SJSA1 (cell line): ENCODE results near the gene NR6A1. TPM values are rescaled to one million over a fixed set of nuclear protein-coding genes. Genes with fewer than 3 reads are reported as not detected.

Experiments used
- DNase-seq, 2 experiments: peaks; one replicate each; pipeline ENCODE4 v3.0.0-alpha.2; 2015 to 2020; ENCODE audit warnings: low spot score in 2 of 2, low read depth in 1 of 2
- H3K27ac ChIP-seq: fragments of 250-450 bp; sonication (Bioruptor Pico); 2 replicates; pipeline ENCODE4 v1.5.1; 2020; ENCODE audit warnings: mild to moderate bottlenecking, moderate library complexity
- H3K27me3 ChIP-seq: fragments of 250-450 bp; sonication (Bioruptor Pico); replicated peaks from 2 replicates; pipeline ENCODE4 v1.5.1; 2020; ENCODE audit warnings: mild to moderate bottlenecking, moderate library complexity
- H3K36me3 ChIP-seq: fragments of 250-450 bp; sonication (Bioruptor Pico); 2 replicates; pipeline ENCODE4 v1.5.1; 2020; ENCODE audit warnings: mild to moderate bottlenecking
- H3K4me1 ChIP-seq: fragments of 250-450 bp; sonication (Bioruptor Pico); replicated peaks from 2 replicates; pipeline ENCODE4 v1.6.1; 2021; ENCODE audit warnings: mild to moderate bottlenecking
- H3K4me3 ChIP-seq: fragments of 250-450 bp; sonication (Bioruptor Pico); 2 replicates; pipeline ENCODE4 v1.5.1; 2020; ENCODE audit warnings: mild to moderate bottlenecking
- H3K9me3 ChIP-seq: fragments of 250-450 bp; sonication (Bioruptor Pico); replicated peaks from 2 replicates; pipeline ENCODE4 v1.5.1; 2020; ENCODE audit warnings: mild to moderate bottlenecking
- total RNA-seq: library from RNA; depleted of rRNA; stranded (reverse); fragments of >200 nt; shearing (Covaris generic); gene quantifications from 2 replicates; pipeline ENCODE4 v1.2.3, GENCODE V29; 2014

NR6A1 gene
- total RNA-seq, 1 experiment from 2014 or later, result 1.0 TPM

- no peak overlapping the region for H3K27ac ChIP-seq
- no peaks in the 10 kb centered on the region for H3K4me1 ChIP-seq
- no peaks in the 10 kb centered on the region for H3K36me3 ChIP-seq
- peaks cover 9% of the 10 kb centered on the region for H3K27me3 ChIP-seq
- no peak for DNase-seq
- no peaks in the 10 kb centered on the region for H3K9me3 ChIP-seq
- no peak overlapping the region for H3K4me3 ChIP-seq
These were observed 279.8 kb downstream of the NR6A1 start for GRCh38 chr9:124491049-124491975.

- H3K4me1 ChIP-seq, result no peaks in the 10 kb centered on the region
- H3K27ac ChIP-seq, result no peak overlapping the region
- no peaks in the 10 kb centered on the region for H3K9me3 ChIP-seq
- DNase-seq, result no peak
- H3K4me3 ChIP-seq, result no peak overlapping the region
- no peaks in the 10 kb centered on the region for H3K36me3 ChIP-seq
- H3K27me3 ChIP-seq, result peaks cover 16% of the 10 kb centered on the region
These were observed 281.1 kb downstream of the NR6A1 start for GRCh38 chr9:124490004-124490403.

DNA sequence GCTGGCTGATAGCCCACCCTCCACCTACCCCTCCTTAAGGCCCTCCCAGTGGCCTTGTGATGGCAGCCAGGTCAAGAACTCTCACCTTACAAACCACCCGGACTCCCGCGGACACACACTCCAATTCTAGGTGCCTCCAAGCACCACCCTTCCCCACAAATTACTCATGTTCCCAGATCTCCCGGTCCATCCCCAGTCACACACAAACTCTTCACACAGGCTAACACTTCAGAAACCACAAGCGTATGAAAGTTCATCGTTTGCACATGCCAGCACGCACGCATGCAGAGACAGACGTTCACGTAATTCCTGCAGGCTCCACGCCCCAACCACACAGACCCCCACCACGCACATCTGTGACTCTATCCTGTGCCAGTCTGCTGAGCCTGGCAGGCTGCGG lies 281.9 kb downstream of the NR6A1 start:
- no peaks in the 10 kb centered on the region for H3K36me3 ChIP-seq
- no peak overlapping the region for H3K4me3 ChIP-seq
- peaks cover 16% of the 10 kb centered on the region for H3K27me3 ChIP-seq
- H3K9me3 ChIP-seq, result no peaks in the 10 kb centered on the region
- no peaks in the 10 kb centered on the region for H3K4me1 ChIP-seq
- DNase-seq, result no peak
- H3K27ac ChIP-seq, result no peak overlapping the region

DNA sequence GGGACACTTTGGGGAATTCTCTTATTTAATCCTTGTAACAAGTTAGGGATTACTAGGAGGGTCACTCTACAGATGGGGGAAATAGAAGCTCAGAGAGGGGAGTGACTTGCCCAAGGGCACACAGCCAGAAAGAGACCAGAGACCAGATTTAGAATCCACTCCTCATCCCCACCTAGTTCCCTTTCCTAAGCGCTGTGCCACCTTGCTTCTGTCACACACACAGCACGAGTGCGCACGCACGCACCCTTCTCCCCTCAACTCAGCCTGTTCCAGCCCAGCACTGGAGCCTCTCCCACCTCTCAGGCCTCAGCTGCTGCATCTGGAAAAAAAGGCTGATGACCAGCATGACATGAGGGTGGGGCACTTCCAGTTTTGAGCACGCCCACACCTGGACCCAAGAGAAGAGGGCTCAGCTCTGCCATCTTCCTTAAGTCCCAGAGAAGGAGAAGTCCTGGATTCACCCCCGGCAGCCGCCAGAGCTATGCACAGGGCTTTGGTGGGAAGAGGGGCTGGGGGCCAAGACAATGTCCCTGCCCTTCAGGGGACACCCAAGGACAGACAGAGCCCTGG lies 282.4 kb downstream of the NR6A1 start:
- Histone ChIP-seq H3K4me1 (no peaks in the 10 kb centered on the region), H3K27me3 (peaks cover 16% of the 10 kb centered on the region), H3K4me3 (no peak overlapping the region), H3K9me3 (no peaks in the 10 kb centered on the region), H3K27ac (no peak overlapping the region), H3K36me3 (no peaks in the 10 kb centered on the region)
- no peak for DNase-seq

DNA sequence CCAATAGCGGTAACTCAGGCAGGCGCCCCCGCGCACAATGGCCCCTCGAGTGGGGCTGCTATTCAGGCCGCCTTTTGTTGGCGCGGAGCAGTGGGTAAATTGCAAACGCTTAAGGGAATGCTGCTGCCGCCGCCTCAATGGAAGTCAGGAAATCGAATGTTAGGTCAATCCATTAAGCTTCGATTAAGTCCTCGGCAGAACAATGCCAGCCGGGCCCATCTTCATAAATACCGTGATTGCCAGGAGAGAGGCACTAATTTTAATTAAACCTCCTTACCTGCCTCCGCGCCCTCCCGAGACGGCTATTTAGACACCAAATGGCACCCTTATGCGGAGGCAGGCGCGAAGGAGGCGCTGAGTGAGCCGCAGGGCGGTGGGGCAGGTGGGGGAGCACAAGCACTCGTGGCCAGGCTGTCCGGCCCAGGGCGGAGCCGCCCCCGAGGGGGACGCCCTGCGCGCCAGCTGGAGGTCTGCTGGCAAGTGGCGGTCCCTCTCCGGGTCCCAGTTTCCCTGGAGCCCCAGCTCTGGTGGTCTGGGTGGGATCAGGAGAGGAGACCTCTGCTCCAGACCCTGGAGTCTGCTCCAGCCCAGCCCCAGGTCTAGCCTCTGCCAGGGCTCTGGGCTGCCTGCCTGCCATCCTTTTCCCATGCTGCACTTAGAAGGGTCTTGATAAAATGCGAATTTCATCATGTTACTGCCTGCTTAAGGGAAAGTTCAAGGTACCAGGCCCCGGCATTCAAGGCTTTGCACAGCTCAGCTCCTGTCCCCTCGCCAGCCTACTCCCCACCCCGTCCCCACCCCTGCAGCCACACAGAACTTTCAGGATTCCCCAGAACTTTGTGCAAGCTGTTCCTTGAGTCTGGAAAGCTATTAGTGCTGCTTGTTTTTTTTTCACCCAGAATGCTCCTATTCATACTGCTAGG lies 283.6 kb downstream of the NR6A1 start:
- Histone ChIP-seq H3K9me3 (no peaks in the 10 kb centered on the region), H3K27me3 (peaks cover 16% of the 10 kb centered on the region), H3K4me1 (no peaks in the 10 kb centered on the region), H3K27ac (no peak overlapping the region), H3K4me3 (no peak overlapping the region), H3K36me3 (no peaks in the 10 kb centered on the region)
- DNase-seq, result no peak

DNA sequence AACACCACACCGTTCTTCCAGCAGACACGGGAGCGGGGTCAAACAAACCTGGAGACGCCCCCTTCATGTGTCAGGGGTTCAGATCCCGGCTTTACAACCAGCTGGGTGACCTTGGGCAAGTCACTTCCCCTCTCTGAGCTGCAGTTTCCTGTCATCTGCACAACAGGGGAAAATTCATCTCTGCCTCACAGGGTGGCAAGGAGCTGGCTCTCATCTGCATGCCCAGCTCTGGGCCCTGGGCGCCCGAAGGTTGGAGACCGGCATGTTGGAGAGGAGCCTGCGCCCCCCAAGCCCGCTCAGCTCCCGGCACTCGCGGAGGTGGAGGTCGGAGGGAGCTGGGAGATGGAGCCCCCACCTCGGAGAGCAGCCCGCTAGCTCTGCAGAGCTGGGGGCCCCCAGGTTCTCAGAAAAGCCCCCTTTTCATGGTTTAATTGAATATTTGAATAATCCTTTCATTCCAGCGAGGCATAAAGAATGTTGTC lies 284.3 kb downstream of the NR6A1 start:
- no peak for DNase-seq
- Histone ChIP-seq H3K27me3 (peaks cover 18% of the 10 kb centered on the region), H3K4me3 (no peak overlapping the region), H3K4me1 (no peaks in the 10 kb centered on the region), H3K9me3 (no peaks in the 10 kb centered on the region), H3K27ac (no peak overlapping the region), H3K36me3 (no peaks in the 10 kb centered on the region)

DNA sequence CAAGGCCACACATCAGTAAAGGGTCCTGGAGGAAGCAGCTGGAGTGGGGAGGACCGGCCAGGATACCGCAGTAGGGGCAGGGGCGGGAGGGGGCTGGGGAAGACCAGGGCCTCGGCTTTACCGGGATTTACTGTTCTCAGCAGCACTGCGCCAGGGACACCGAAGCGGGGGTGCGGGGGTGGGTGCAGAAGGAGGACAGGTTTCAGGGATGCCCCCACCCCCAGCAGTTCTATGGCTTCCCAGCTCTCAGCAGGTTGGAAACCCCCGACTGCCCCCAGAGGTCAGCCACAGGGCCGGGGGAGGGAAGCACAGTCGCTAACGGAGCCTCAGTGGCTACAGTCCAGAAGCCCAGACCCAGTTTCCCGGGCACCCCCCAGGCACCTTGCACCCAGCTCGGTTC lies 285.2 kb downstream of the NR6A1 start:
- no peak overlapping the region for H3K27ac ChIP-seq
- H3K27me3 ChIP-seq, result peaks cover 19% of the 10 kb centered on the region
- H3K4me3 ChIP-seq, result no peak overlapping the region
- DNase-seq, result no peak
- H3K4me1 ChIP-seq, result no peaks in the 10 kb centered on the region
- no peaks in the 10 kb centered on the region for H3K9me3 ChIP-seq
- H3K36me3 ChIP-seq, result no peaks in the 10 kb centered on the region

DNA sequence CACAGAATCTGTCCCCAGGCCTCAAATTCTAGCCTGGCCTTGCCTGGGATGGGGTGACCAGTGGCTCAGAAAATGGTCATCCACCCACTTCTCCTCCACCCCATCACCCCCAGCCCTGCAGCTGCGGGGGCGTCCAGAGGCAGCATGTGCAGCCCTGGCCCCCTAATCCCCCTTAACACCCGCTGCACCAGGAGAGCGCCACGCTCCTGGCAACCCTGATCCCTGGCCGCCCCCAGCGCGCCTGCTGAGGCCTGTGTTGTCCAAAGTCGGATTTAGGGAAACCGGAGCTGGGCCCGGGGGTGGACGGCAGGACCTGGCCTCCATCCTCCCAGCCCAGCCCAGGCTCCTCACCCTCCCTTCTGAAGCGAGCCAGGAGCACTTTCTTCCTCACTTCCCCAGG lies 285.9 kb downstream of the NR6A1 start:
- Histone ChIP-seq H3K27me3 (peaks cover 19% of the 10 kb centered on the region), H3K9me3 (no peaks in the 10 kb centered on the region), H3K27ac (no peak overlapping the region), H3K4me3 (no peak overlapping the region), H3K4me1 (no peaks in the 10 kb centered on the region), H3K36me3 (no peaks in the 10 kb centered on the region)
- DNase-seq, result no peak

GRCh38 chr9:124483481-124483880 lies 287.6 kb downstream of the NR6A1 start:
- DNase-seq, result no peak
- no peak overlapping the region for H3K4me3 ChIP-seq
- H3K36me3 ChIP-seq, result no peaks in the 10 kb centered on the region
- H3K9me3 ChIP-seq, result no peaks in the 10 kb centered on the region
- no peaks in the 10 kb centered on the region for H3K4me1 ChIP-seq
- H3K27me3 ChIP-seq, result peaks cover 19% of the 10 kb centered on the region
- H3K27ac ChIP-seq, result no peak overlapping the region

GRCh38 chr9:124482431-124483031 lies 288.6 kb downstream of the NR6A1 start:
- Histone ChIP-seq H3K4me3 (no peak overlapping the region), H3K36me3 (no peaks in the 10 kb centered on the region), H3K27ac (no peak overlapping the region), H3K9me3 (no peaks in the 10 kb centered on the region), H3K27me3 (peaks cover 23% of the 10 kb centered on the region), H3K4me1 (no peaks in the 10 kb centered on the region)
- no peak for DNase-seq

- no peaks in the 10 kb centered on the region for H3K9me3 ChIP-seq
These were observed 290.0 kb downstream of the NR6A1 start for GRCh38 chr9:124481115-124481514.

DNA sequence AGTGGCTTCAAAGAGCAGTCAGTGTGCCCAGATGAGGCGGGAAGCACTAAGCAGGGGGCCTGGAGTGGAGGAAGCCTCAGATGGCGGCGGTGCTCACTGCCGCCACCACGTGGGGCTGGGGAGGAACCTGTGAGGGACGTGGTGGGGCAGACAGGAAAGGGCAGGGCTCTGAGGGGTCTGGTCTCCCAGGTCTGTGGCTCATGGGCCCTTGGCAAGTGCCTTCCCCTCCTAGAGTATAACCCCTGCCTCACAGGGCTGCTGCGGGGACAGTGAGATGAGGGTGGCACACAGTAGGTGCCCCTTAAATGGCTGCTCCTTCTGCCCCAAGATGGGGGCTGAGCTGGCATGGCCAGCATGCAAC lies 290.5 kb downstream of the NR6A1 start:
- peaks cover 20% of the 10 kb centered on the region for H3K27me3 ChIP-seq
- DNase-seq, result no peak
- no peaks in the 10 kb centered on the region for H3K36me3 ChIP-seq
- no peak overlapping the region for H3K27ac ChIP-seq
- no peaks in the 10 kb centered on the region for H3K9me3 ChIP-seq
- no peak overlapping the region for H3K4me3 ChIP-seq
- H3K4me1 ChIP-seq, result peaks cover 5% of the 10 kb centered on the region

More at GRCh38 chr9:124481115-124481514, 290.0 kb downstream of the NR6A1 start:
- Histone ChIP-seq H3K36me3 (no peaks in the 10 kb centered on the region), H3K4me1 (peaks cover 5% of the 10 kb centered on the region), H3K27me3 (peaks cover 22% of the 10 kb centered on the region), H3K27ac (no peak overlapping the region), H3K4me3 (no peak overlapping the region)
- no peak for DNase-seq

- no peak overlapping the region for H3K4me3 ChIP-seq
- no peak overlapping the region for H3K27ac ChIP-seq
- no peaks in the 10 kb centered on the region for H3K36me3 ChIP-seq
- no peaks in the 10 kb centered on the region for H3K9me3 ChIP-seq
- DNase-seq, result no peak
- peaks cover 5% of the 10 kb centered on the region for H3K4me1 ChIP-seq
- peaks cover 16% of the 10 kb centered on the region for H3K27me3 ChIP-seq
These were observed 291.0 kb downstream of the NR6A1 start for GRCh38 chr9:124479947-124480620.
